Epidermal melanocyte (primary cell): ENCODE results near the gene KCNG1.
"Not testable (repeated sequence)": the region's sequence is repeated elsewhere in the genome, so short reads cannot be mapped to it uniquely, and the experiment has no call there.

Experiments
- DNase-seq: peaks from one replicate; pipeline ENCODE4 v3.0.0; 2011; ENCODE audit warnings: low spot score; ENCODE audit not compliant: insufficient read length

Gene KCNG1, protein sequence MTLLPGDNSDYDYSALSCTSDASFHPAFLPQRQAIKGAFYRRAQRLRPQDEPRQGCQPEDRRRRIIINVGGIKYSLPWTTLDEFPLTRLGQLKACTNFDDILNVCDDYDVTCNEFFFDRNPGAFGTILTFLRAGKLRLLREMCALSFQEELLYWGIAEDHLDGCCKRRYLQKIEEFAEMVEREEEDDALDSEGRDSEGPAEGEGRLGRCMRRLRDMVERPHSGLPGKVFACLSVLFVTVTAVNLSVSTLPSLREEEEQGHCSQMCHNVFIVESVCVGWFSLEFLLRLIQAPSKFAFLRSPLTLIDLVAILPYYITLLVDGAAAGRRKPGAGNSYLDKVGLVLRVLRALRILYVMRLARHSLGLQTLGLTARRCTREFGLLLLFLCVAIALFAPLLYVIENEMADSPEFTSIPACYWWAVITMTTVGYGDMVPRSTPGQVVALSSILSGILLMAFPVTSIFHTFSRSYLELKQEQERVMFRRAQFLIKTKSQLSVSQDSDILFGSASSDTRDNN

GRCh38 chr20:51022803-51023616 is at the start of gene KCNG1:
Gene KCNG1 (minus strand): TSS chr20:51023107. CDS start chr20:51010338, 12,769 bp downstream.
- DNase-seq: peak; percentile 83

GRCh38 chr20:51070621-51071020 is 47.7 kb upstream of the KCNG1 start:
- no peak for DNase-seq

DNA sequence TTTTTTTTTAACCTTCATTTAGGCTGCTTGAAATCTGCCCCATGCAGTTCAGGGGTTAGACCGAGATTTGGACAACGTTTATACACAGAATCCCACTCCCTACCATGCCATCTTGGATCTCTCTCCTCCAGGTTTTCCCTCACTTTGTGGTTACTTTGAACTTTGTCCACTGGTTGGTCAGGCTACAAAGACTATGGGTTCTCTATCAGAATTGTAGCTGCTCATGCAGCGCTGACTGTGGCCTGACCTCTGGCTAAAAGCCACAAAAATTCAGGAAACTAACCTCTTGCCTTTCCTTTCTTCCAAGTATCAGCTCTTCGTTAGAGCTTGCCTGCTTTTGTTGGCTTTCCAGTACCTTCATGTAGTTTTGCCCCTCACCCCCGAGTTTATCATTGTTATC is 44.9 kb upstream of the KCNG1 start:
- DNase-seq: no peak

GRCh38 chr20:51065615-51066014 is 42.7 kb upstream of the KCNG1 start:
- DNase-seq: no peak

- no peak for DNase-seq
Measured at GRCh38 chr20:51064137-51064536, 41.2 kb upstream of the KCNG1 start.

DNA sequence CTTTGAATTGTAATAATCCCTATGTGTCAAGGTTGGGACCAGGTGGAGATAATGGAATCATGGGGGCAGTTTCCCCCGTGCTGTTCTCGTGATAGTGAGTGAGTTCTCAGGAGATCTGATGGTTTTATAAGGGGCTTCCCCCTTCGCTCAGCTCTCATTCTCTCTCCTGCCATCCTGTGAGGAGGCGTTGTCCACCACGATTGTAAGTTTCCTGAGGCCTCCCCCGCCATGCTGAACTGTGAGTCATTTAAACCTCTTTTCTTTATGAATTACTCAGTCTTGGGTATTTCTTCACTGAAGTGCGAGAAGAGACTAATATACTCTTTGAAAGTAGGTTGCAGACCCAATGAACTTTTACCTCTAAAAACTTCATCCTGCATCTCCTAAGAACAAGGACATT is 39.2 kb upstream of the KCNG1 start:
- DNase-seq: no peak

DNA sequence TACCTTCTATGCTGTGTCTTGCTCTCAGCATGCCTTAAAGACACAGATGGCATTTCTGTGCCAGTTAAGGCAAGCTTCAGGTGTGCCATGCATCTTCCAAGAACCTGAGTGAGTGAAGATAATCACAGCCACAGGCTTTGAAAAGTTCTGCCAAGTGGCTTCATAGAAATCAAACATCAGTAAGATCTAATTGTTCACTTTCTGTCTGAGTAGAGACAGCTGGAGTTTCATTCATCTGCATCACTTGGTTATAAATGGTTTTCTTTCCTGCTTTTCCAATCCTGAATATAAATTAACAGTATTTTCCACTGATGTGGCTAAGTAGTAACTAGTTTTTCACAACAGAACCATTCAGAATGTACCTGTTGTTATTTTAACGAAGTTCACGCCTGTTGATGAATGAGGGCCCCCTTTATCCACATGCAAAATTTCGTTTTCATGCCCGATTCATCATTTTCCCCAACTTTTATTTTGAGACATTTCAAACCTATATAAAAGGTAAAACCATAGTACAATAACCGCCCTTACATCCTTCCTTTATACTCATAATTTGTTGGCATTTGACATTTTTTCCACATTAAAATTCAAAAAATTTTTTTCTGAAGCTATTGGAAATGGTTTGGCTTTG is 38.6 kb upstream of the KCNG1 start:
- DNase-seq: no peak

DNA sequence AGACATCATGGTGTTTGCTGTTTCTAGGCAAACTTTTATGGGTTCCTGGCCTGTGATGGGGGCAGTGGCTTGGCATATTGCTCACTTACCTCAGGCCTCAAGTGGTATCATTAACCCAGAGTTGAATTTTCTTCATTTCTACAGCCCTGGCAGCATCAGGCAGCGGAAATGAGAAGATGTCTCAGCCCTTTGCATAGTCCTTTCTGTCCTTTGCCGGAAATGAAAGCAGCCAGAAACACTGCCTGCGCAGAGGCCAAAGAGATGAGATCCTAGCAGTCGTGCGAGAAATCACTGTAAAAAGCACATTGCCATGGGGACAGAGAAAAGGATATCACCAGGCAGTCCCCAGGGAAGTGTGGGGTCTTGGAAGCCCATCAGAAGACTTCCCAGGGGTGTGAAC is 37.4 kb upstream of the KCNG1 start:
- no peak for DNase-seq

DNA sequence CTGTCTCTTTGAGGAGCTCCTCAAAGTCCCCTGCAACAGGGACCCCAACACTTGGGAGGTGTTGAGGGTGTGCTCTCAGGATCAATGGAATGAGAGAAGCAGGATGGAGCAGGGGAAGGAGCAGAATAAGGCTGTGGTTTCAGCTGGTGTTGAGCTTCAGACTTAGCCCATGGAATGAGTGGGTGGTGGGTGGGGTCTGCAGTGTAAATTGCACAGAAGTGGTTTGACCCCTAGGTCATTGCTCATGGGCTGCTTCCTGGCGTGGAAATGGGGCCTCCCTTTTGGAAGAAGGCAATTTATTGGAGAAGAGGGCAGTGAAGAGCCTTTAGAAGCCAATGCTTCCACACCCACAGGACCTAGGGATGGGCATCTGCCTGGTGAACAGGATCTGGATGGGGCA is 37.0 kb upstream of the KCNG1 start:
- DNase-seq: no peak

DNA sequence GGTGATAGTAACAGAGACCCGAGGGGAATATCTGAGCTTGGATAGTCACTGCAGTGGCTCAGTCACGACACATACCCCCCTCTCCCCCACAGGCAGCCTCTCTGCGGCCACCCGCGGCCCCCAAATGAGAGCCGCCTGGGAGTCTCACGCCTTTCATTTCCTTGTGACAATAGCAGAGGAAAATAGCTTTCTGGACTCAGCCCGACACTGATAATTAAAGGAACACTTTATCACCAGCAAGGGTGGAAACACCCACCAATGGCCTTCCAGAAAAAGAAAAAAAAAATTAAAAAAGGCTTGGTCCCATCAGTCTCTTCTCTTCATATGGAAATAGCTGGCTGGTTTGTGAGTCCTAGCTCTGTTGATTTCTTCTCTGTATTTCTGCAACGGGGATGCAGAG is 35.1 kb upstream of the KCNG1 start:
- no peak for DNase-seq

DNA sequence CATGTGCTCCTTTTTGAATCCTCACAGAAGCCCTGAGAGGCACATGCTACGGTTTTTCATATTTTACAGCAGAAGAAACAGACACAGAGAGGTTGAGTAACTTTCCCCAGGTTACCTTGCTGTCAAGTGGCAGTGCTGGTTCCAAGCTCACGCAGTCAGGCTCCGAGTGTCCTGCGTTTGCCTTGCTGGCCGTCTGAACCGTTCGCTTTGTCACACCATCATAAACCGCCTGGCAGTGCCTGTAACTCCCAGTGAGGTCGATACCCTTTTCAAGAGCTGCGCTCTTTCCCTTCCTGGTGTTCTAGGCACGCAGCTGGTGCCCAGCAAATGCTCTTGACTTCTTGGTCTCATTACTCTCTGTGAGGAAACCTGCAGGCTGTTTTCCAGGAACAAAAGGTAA is 31.3 kb upstream of the KCNG1 start:
- no peak for DNase-seq

DNA sequence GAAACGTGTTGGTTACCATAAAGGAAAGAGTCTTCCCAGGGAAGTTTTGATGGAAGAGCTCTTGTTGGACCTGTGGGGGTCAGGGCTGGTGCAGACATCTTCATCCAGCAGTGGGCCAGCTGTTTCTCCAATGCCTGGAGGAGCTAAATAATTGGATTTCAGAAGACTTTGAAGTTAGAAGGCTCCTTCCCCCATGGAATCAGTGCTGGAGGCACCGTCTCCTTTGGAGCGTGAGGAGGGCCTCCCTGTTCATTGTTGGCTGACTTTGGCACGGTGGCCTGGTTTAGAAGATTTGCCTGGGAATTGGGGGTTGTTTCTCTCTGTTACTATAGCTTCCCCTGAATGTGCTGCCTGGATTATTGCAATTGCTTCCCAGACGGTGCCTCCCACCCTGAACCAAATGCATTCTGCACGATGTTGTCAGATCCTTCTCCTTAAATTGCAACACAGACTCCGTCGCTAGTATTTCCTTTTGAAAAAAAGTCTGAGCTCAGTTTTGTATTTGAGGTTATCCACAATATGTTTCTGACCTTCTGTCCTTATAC is 27.7 kb upstream of the KCNG1 start:
- DNase-seq: no peak

GRCh38 chr20:51046021-51046985 is 23.4 kb upstream of the KCNG1 start:
- DNase-seq: no peak

GRCh38 chr20:51045492-51045891 is 22.6 kb upstream of the KCNG1 start:
- DNase-seq: not testable (repeated sequence)

GRCh38 chr20:51044796-51045195 is 21.9 kb upstream of the KCNG1 start:
- DNase-seq: no peak

DNA sequence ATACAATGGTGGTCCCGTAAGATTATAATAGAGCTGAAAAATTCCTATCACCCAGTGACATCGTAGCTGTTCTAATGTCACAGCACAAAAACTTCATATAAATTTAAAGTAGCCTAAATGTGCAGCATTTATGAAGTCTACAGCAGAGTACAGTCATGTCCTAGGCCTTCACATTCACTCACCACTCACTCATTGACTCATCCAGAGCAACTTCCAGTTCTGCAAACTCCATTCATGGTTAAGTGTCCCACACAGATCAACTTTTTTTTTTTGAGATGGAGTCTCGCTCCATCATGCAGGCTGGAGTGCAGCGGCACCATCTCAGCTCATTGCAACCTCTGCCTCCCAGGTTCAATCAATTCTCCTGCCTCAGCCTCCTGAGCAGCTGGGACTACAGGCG is 20.9 kb upstream of the KCNG1 start:
- no peak for DNase-seq

GRCh38 chr20:51042657-51043247 is 19.8 kb upstream of the KCNG1 start:
- no peak for DNase-seq

- no peak for DNase-seq
Measured at GRCh38 chr20:51042064-51042463, 19.2 kb upstream of the KCNG1 start.

GRCh38 chr20:51037532-51038115 is 14.7 kb upstream of the KCNG1 start:
- no peak for DNase-seq
